ENCODE data around the gene KCNN1. TPM values are rescaled to one million over a fixed set of nuclear protein-coding genes. Genes with fewer than 3 reads are reported as not detected.

Gene KCNN1
- under 0.01 and 0.09 TPM in 2 replicates for total RNA-seq

DNA sequence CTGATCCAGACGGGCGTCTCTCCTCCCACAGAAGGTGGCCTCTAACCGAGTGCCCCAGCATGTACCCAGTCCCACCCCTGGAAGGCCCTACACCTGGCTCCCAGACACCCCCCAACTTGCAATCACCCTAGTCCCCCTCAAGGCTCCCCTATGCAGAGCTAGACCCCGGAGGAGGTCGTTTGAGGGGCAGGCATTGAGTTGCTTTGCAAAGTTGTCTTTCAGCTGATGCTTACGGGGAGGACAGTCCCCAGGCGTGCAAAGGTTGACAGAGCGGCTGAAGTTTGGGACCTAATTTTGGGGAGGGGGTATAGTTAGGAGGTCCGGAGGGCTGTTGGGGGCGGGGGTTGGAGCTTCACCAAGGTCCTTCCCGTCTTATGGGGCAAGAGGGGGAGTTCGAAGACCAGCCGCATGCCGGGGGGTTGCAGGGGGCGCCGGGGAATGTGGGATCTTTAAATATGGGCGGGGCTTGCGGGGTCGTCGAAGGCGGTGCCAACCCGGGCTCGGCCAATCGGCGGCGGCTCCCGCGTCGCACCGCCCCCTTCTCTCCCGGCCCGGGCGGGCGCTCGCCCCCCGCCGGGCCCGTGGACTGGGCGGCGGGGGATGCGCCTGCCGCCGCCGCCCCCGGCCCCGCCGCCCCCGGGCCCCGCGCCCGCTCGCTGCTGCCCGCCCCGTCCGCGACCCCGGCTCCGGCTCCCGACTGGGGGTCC lies at the start of gene KCNN1:
TSS of gene KCNN1 (plus strand) at position 558 of the 707 bp plus-strand sequence. CDS start 6,782 bp downstream, outside the sequence.

DNA sequence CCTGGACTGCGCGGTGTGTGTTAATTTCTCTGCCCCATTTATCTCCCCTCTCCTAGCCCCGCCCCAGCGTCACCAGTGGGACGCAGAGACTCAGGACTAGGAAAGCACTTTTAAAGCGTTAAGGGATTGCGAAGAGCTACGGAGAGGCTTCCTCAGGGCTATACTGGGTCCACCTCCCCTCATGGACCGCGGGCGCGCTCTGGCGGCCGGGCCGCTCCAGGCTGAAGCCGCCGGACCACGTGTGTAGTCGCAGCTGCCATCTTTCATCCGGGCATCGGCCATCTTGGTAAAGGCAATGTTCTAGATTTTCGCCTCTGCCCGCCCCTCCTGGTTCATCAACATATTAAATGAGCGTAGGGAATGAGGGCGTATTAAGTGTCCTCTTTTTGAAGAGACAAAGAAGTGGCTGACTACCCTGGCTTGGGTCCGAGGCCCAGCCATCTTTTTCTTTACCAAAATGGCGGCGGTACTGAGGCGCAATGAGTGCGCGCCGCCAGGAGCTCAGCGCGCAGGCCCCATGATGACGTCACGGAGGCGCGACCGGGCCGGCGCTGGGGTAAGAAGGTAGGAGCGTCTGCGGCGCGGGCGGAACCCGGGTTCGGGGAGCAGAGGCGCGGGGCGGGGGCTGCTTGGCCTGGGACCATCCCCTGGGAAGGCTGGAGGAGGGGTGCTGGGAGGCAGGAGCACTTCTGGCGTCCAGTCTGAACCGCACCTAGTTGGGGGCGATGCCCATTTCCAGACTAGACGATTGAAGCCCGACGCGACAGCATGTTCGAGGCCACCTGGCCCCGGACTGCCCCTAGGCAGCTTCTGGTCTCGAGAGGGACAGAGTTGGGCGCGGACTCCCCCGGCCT lies 34.2 kb upstream of the KCNN1 start, which contains the start of gene CCDC124:
TSS of gene CCDC124 (plus strand) at position 531 of the 854 bp plus-strand sequence. CDS start 3,406 bp downstream, outside the sequence.

DNA sequence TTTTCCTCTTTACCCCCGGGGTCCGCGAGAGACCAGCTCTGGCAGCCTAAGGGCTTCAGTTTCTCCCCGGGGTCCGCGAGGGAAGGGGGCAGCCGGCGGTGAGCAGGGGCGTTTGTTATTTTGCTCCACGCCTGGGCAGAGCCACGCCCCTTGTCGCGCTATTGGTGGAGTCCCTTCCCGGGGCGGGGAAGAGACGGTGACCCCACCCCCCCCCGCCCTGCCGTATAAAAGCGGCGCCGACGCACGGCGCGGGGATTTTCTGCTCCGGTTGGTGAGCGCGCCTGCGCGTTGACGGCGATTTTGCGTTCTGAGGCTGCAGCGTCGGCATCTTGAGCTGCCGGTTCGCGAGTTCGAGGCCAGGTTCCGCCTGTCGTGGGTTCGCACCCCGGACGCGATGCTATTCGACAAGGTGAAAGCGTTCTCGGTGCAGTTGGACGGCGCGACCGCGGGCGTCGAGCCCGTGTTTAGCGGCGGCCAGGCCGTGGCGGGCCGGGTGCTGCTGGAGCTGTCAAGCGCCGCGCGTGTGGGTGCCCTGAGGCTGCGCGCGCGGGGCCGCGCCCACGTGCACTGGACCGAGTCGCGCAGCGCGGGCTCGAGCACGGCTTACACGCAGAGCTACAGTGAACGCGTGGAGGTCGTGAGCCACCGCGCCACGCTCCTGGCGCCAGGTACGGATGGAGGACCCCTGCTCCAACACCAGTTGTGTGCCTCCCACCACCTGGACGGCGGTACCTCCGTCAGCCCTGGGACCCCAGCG lies 41.2 kb downstream of the KCNN1 start, which contains the start of gene ARRDC2:
TSS of gene ARRDC2 (plus strand) at position 254 of the 757 bp plus-strand sequence. CDS start at position 395, 141 bp downstream.

Other genes starting within 250 kb of the KCNN1 start
- gene MAP1S, start 247.6 kb upstream of the KCNN1 start, total RNA-seq = 39.7 and 40.8 TPM in 2 replicates
- gene FCHO1, start 215.6 kb upstream of the KCNN1 start, total RNA-seq = 0.38 and 0.63 TPM in 2 replicates
- gene B3GNT3, start 172.0 kb upstream of the KCNN1 start, total RNA-seq = not detected in 2 replicates
- not detected in 2 replicates for gene INSL3, start 145.6 kb upstream of the KCNN1 start, total RNA-seq
- gene JAK3, start 119.1 kb upstream of the KCNN1 start, total RNA-seq = 0.72 and 2.8 TPM in 2 replicates
- 1,207 and 1,395 TPM in 2 replicates for gene RPL18A, start 107.2 kb upstream of the KCNN1 start, total RNA-seq
- gene SLC5A5, start 95.2 kb upstream of the KCNN1 start, total RNA-seq = not detected in 2 replicates
- 61.4 and 64.3 TPM in 2 replicates for gene CCDC124, start 34.1 kb upstream of the KCNN1 start, total RNA-seq
- 8.5 and 20.0 TPM in 2 replicates for gene ARRDC2, start 41.1 kb downstream of the KCNN1 start, total RNA-seq
- gene IL12RB1, start 119.8 kb downstream of the KCNN1 start, total RNA-seq = under 0.01 and 0.09 TPM in 2 replicates
- 0.90 and 1.3 TPM in 2 replicates for gene MAST3, start 130.7 kb downstream of the KCNN1 start, total RNA-seq
- gene PIK3R2, start 186.1 kb downstream of the KCNN1 start, total RNA-seq = 2.5 and 4.0 TPM in 2 replicates
- gene IFI30, start 206.7 kb downstream of the KCNN1 start, total RNA-seq = 0.18 TPM in 1 of 2 replicates, not detected in the other
- 7.2 and 8.6 TPM in 2 replicates for gene MPV17L2, start 226.1 kb downstream of the KCNN1 start, total RNA-seq
- 0.45 and 0.56 TPM in 2 replicates for gene RAB3A, start 236.9 kb downstream of the KCNN1 start, total RNA-seq

Data from endothelial cell of coronary artery (primary cell).